GM21825 (cell line): ENCODE measurements around the gene FAXDC2.
"Not testable (repeated sequence)": the region's sequence is repeated elsewhere in the genome, so short reads cannot be mapped to it uniquely, and the experiment has no call there.

Experiments used
- ATAC-seq: cut with Tn5 transposase; IDR thresholded peaks from one replicate; pipeline ENCODE4 v1.9.1; 2021; ENCODE audit warnings: mild to moderate bottlenecking, moderate library complexity; ENCODE audit not compliant: unreplicated experiment

FAXDC2 gene

DNA sequence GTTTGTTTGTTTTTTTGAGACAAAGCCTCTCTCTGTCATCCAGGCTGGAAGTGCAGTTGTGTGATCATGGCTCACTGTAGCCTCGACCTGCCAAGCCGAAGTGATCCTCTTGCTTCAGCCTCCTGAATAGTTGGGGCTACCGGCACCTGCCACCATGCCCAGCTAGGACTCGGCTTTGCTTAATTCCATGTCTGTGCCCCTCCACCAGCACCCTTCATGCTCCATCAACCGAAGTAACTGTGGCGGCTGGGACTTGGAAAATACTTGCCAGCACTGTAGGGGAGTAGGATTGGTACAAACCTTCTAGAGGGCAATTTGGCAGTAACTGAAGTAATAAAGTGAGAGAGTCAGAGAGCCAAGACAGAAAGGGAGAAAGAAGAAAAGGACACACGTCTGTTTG is 19.0 kb downstream of the FAXDC2 start:
- no peak for ATAC-seq

DNA sequence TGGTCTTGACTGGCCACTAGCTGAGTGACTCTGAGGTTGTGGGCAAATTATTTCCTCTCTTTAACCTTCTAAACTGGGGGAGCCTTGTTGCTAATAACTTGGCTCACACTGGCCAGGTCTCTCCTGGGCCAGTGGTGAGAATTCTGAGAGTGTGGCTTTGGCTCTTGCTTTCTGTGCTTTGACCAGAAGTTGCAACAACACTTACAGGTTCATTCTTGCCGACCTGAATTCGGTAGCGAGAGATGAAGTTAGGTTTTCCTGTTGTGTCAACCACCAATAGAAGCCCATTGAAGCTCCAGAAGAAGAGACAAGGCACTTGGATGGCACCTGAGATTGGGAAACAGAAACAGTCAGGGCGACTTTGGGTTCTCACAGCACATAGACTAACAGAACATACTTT is 19.8 kb downstream of the FAXDC2 start:
- ATAC-seq = no peak

DNA sequence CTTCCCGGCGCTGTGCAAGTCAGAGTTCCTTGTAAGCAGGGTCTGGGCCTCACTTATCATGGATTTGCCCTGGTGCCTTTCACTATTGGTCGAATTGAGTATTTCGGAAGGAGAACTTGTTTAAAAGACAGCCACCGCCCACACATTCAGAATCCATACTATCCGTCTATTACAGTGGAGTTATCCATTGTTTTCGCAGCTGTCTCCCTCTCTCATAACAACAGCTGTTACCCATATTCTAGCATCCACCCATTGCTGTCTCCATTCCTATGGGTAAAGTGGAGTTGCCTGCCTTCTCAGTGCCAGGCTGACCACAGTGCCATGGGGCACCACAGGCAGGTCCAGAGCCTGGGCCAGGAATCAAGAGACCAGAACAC is 20.2 kb downstream of the FAXDC2 start:
- no peak for ATAC-seq

DNA sequence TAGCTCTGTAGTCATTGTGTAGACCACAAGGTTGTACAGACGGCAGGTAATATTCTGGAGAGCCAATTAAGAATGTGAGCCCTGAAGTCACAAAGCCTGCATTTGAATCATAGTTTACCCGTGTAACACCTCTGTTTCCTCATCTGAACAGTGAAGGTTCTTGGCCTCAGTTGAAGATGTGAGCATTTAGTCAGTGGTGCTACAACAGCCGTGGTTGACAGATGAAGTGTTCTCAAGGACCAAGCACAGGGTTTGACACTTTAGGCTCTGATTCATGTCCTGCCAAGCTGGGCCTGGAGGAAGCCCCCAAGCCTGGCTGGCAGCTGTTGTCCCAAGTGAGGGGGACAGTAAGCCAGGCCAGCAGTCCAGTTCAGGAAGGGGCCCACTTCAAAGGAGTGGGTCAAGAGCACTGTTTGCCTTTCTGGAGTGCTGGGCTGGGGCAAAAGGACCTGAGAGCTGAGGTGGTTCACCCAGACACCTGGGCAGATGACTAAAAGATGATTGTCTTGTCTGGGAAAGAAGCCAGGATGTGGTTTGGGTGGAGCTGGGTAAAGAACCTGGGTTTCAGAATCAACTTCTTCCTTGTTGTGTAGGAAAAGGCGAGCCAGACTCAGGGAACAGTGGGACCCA is 20.7 kb downstream of the FAXDC2 start:
- ATAC-seq = no peak

DNA sequence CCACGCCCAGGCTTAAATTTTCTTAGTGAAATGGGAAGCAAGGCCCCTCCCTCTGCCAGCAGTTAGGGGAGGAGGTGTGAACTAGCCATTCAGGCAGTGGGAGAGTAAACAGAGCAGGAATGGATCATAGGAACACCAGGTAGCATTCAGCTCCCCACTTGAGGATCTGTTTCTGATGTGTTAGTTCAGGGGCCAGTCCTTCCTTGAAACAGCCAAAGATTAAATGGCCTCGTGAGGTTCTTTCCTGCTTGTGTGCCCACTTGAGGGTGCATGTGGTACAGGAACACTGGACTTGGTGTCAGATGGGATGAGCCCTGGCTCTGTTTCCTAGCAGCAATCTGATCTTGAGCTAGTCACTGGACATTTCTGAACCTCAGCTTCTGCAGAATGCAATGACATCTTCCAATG is 21.2 kb downstream of the FAXDC2 start:
- no peak for ATAC-seq

DNA sequence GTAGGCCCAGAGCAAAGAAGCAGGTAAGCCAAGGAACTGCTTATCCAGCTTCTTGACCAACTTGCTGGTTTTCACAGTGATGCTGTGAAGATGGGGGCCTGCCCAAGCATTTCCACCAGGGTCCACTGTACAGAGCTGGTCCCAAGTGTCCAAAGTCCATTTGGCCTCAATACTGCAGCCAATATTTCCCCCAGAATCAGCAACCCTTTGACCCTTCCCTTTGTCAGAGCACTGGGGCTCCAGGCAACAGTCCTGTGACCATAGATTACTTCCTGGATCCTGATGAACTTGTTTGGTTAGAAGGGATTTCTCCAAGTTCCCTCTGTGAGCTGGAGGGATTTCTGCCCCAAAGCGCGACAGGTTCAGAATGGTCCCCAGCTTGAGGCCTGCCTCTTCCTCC is 26.3 kb downstream of the FAXDC2 start:
- no peak for ATAC-seq

DNA sequence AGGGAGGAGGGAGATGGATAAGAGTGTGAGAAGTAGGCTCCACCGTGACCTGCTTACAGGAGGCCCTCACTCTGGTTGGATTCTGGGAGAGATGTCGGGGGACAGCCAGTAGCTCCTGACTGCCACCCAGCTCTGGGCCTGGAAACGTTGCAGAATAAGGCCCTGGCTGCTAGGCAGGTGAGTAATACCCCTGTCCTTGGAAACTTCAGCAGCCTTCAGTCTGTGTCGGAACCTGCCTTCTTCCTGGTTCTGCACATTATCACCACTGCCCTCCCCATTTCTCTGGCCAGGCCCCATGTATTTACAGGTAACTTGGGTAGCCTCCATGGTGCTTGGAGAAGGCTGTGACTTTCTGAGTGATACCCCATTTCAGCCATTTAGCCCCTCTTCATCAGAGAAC is 26.8 kb downstream of the FAXDC2 start:
- ATAC-seq = no peak

DNA sequence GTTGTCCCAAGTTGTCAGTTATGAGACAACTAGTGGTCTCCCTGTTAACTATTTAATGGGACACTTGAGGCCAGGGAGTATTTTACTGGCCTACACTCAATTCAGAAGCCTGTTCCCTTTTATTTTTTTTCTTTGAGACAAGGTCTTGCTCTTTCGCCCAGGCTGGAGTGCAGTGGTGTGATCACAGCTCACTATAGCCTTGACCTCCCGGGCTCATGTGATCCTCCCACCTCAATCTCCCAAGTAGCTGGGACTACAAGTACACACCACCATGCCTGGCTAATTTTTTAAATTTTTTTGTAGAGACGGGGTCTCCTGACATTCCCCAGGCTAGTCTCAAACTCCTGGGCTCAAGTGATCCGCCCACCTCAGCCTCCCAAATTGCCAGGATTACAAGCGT is 27.5 kb downstream of the FAXDC2 start:
- ATAC-seq = not testable (repeated sequence)

DNA sequence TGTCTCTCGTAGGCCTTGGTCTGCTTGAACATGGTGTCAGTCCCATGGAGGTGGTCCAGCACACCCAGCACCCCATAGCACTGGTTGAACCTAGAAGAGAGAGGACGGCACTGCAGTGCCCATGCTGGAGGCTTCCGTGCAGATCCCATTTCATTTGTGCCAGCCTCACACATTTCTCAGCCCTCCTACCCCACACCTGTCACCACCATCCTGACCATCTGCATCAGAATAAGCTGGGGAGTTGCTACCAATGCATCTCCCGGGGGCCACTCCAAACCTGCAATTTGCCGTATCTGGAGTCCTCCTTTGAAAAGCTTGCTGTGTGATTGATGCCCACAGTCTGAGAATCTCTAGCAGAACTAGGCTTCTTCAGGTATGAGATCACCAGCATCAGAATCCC is 30.0 kb downstream of the FAXDC2 start:
- ATAC-seq = no peak

DNA sequence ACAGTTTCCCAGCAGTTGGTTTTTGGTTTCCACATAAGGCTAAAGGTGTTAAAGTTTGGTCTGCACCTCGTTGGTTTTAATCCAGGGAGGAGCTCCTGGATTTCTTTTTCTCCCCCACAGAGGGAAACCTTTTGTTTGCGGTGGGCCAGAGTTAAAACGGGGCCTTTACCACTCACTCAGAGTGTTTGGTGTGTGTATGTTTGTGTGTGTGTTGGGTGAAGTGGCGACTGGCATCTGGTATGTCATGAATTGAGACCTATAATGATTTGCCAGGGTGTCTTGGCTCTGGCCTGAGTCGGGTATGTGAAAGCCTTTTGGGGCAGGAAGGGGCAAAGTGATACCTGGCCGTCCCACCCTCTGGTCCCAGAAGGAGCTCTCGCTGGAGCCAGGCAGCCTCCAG is 30.9 kb downstream of the FAXDC2 start:
- ATAC-seq = no peak

DNA sequence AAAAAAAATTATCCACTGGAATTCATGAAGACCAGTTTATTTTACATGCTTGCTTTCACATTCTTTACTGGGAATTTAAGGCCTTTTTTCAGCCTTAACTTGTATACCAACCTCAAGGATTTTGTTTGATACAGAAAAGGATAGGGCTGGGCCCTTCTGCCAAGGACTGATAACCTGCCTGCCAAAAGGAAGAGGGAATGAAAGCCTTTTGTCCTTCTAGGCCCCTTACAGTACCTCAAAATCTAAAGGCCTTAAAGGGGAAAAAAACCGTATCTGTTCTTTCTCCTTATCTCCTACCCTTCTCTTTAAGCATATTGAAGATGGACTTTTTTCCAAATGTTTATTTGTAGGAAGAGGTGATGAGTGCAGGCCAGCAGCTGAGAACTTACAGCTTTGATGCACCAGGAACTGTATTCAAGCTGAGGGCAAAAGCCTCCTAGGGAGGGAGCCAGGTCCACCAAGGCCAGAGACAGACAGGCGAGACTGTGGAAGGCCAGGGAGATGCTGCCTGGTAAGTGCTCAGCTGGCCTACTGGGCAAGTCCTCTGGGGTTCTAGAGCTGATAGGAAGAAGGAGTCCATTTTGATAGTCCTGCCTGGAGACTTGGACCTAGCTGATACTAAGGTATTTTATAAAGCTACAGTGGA is 31.8 kb downstream of the FAXDC2 start:
- ATAC-seq = no peak

DNA sequence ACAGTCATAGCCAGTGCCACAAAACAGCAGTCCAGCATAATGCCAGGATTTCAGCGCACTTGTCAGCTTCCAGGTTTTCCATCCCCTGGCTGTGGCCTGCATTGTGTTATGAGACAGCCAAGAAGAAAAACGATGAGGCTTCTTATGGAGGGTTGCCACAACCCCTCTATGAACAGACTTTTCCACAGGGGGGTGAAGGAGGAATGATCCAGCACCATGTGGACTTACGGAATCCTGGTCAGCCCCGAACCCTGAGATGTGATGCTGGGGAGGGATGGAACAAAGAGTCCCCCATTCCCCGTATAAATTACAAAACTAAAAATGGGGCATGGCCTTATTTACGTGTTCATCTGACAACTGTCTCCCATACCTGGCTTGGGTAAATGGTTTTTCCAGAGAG is 32.6 kb downstream of the FAXDC2 start:
- ATAC-seq = no peak

DNA sequence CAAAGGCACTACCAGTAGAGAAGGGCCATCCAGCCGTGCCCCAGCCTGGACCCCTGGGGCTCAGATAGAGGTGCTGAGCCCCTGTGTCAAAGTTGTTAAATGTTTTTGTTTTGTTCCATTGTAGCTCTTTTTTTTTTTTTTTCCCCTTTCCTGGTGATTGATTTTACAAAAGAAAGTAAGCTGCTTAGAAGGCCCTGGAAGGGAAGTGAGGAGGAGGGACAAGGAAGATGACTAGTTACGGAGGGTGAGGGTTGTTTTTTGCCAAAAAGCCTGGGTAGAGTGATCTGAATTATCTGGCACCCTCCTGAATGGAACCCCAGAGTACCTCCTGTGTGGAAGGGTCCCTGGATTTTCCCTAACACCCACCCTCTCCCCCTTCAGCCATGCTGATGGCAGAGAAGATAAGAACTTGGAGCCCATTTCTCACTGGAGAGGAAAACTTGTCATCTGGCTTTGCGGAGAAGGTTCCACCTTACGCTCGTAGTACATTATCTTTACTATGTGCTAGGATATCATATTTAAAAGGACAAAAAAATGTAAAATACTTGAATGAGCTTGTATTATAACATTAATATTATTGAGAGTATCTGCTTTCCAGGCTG is 33.4 kb downstream of the FAXDC2 start:
- ATAC-seq = no peak

DNA sequence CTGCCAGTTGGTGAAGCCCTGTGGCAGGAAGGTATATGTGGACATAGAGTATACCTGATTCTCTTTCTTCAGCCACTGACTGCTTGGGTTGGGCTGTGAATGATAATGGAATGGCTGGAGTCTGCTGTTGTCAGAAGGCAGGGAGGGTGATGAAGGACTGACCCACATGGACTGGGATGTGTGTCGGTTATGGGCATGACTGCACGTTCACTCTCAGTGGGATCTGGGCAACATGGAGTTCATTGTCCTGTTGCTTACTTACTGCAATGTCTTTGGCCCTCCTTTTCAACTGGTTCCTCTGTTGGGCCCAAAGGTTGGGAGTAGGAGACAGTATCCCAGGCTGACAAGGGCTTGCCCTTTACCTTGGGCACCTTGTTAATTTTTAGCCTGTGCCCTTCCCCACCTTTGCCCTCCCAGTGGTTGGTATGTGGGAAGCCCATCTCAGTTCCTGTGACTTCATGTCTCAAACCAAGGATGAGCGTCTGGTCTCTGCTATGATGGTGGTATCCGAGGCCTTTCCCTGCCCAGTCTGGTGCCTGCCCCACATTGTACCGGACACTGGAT is 34.6 kb downstream of the FAXDC2 start:
- no peak for ATAC-seq

DNA sequence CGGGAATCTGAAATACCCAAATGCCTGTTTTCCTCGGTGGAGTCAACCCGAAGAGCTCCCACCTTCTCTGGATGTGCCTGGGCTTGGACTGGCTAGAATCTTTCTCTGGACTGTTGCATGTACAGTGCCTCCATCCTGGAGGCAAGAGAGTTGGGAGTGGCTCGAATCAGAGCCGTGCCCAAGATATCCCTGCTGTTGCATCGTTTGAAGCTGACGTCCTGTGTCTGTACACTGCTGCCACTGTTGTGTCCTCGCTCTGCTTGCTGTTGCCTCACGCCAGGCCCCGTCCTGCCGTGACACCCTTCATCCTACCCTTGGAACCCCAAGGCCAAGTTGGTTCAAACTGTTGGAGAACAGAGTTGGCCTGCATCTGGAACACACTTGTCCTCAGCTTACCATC is 35.4 kb downstream of the FAXDC2 start:
- ATAC-seq = no peak

DNA sequence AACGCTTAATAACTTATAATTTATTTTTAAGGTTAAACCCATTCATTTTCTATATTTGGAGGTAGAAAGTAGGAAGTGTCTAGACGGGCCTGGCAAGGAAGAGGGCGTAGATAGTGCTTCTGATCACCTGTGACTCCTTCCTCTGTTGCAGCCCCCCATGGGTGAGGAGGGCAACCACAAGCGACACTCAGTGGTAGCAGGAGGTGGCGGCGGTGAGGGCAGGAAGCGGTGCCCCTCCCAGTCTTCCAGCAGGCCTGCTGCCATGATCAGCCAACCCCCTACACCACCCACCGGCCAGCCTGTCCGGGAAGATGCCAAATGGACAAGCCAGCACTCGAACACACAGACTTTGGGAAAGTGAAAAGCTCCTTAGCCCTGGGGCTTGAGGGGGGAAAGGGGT is 36.7 kb downstream of the FAXDC2 start:
- no peak for ATAC-seq

DNA sequence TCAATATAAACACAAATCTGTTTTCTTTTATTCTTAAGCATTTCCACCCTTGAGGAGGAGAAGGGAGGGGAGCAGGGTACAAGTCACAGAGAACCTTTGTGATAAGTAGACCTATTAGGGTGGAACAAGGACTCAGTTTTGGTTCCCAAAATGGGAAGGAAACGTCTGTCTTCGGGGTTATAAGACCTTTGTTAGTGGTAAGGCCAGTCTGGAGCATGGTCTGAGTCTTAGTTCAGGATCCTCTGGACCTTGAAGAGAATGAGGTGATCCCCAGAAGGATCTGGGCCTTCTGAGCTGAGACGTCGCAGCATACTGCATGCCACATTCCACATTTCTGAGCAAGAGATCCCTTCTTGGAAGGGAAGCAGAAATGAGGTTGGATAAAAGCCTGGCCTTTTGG is 37.2 kb downstream of the FAXDC2 start:
- ATAC-seq = no peak

DNA sequence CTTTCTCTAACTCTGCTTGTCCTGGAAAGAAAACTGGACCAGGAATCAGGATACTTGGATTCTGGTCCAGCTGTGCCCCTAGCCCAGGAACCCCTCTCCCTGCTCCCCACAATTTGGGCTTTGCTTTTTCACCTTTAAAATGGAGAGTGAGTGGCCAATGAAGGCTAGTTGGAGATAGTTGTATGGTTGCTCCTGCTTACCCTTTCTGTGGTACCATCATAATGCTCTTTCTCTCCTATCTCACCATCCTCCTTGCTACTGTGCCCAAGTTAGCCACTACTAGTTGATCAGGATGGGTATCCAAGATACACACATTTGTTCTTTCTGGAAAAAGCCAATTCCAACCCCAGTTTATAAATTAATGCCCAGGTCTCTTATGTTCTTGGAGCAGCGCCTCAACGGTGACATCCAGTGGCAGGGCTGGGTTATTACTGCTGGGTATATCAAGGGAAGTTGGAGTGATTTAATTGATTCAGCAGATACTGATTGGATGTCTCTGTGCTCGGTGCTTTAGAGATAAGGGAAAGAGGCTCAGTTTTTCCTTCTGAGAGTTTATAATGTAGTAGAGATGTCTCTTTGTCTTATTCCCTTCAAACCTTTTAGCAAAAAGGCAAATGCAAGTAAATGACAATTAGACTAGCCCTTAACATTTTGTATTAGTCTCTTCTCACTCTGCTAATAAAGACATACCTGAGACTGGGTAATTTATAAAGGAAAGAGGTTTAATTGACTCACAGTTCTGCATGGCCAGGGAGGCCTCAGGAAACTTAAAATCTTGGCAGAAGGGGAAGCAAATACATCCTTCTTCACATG is 38.5 kb downstream of the FAXDC2 start:
- no peak for ATAC-seq

DNA sequence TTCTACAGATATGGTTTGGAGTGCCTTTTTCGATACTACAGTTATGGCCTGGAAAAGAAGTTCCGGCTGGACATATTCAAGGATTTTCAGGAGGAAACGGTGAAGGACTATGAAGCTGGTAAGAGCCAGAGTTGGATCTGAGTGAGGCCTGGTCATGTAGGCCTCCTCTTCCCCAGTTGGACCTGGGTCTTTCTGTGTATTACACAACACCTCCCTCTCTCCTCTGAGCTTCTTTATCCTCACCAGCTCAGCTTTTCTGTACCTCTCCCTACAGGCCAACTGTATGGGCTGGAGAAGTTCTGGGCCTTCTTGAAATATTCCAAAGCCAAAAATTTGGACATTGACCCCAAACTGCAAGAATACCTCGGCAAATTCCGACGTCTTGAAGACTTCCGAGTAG is 39.2 kb downstream of the FAXDC2 start:
- no peak for ATAC-seq

DNA sequence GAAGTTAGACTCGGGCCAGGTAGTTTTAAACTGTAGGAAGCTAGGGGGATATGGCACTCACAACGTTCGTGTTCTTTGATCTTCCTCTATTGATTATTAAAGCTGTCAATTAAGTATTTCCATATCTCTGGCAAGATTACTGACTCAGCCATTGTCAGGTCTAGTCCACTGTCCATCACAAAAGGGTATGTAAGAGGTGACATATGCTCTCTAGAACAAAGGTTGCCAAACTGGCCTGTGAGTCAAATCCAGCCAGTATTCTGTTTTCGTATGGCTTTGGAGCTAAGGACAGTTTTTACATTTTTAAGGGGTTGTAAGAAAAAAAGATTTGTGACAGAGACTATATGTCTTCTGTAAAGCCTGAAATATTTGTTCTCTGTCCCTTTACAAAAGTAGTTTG is 44.2 kb downstream of the FAXDC2 start:
- ATAC-seq = no peak

DNA sequence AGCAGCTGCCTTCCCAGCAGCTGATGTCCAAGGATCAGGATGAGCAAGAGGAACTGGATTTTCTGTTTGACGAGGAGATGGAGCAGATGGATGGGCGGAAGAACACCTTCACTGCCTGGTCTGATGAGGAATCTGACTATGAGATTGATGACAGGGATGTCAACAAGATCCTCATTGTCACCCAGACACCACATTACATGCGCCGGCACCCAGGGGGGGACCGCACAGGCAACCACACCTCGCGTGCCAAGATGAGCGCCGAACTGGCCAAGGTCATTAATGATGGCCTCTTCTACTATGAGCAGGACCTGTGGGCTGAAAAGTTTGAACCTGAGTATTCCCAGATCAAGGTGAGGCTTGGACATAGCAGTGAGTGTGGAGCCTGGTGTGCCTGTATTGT is 48.4 kb downstream of the FAXDC2 start:
- ATAC-seq = no peak

DNA sequence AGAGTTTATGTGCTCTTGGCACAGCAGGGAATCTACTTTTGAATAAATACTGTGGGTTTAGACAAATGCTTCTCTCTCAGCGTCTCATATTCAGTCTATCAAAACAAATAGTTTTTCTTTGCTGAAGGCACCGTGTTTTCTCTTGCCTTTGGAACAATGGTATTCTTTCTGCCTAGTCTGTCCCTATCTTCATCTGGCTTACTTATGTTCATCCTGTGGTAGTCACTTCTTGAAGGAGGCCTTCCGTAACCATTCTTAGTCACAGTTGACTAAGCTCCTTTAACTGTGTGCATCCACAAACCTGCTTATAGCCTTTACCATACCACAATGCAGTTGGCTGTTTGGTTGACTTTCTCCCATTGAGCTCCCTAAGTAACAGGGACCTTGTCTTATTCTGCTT is 49.3 kb downstream of the FAXDC2 start:
- no peak for ATAC-seq
